Upper lobe of left lung (tissue), 6 donors: ENCODE results near the gene C3orf22. TPM values are rescaled to one million over a fixed set of nuclear protein-coding genes. Genes with fewer than 3 reads are reported as not detected.

Source experiments
- ATAC-seq, 2 donors: fragments of 200-7000 bp; cut with Tn5 transposase; one replicate each; pipeline ENCODE4 v1.9.1; 2022; ENCODE audit warnings: mild to moderate bottlenecking in 2 of 2, moderate library complexity in 2 of 2; ENCODE audit not compliant: low FRiP score in 2 of 2
- DNase-seq, 2 donors: peaks; one replicate each; pipeline ENCODE4 v3.0.0-alpha.2; 2019 to 2020
- H3K27ac ChIP-seq, 4 donors: fragments of 200-600 bp; sonication (generic); one replicate each; pipeline ENCODE4 v1.5.1; 2016 to 2019
- H3K27me3 ChIP-seq, 4 donors: fragments of 200-600 bp; sonication (generic); one replicate each; pipeline ENCODE4 v1.5.1; 2017 to 2019
- H3K36me3 ChIP-seq, 4 donors: fragments of 200-600 bp; sonication (generic); one replicate each; pipeline ENCODE4 v1.5.1; 2016 to 2019
- H3K4me1 ChIP-seq, 4 donors: fragments of 200-600 bp; sonication (generic); one replicate each; pipeline ENCODE4 v1.5.1; 2018 to 2019
- H3K4me3 ChIP-seq, 4 donors: fragments of 200-600 bp; sonication (generic); one replicate each; pipeline ENCODE4 v1.5.1; 2017 to 2019; ENCODE audit warnings: mild to moderate bottlenecking in 2 of 4, moderate library complexity in 1 of 4
- H3K9me3 ChIP-seq, 4 donors: fragments of 200-600 bp; sonication (generic); one replicate each; pipeline ENCODE4 v1.5.1; 2018 to 2019
- CTCF ChIP-seq, 6 experiments: fragments of 450-650 bp in 4 of 6; fragments of 200-600 bp in 2 of 6; sonication (generic) in 2 of 6; IDR thresholded peaks; one replicate each; pipeline ENCODE4 v1.5.1; 2016 to 2019; ENCODE audit warnings: antibody characterized with exemption in 6 of 6
- EP300 ChIP-seq, 4 donors: sonication (generic); formaldehyde crosslinking; IDR thresholded peaks; one replicate each; pipeline ENCODE4 v1.5.1; 2017; ENCODE audit warnings: antibody characterized with exemption in 4 of 4, control low read depth in 2 of 4
- POLR2A ChIP-seq, 4 donors: fragments of 450-650 bp; IDR thresholded peaks; one replicate each; pipeline ENCODE4 v1.5.1; 2016 to 2017; ENCODE audit warnings: antibody characterized with exemption in 4 of 4, mild to moderate bottlenecking in 2 of 4
- POLR2AphosphoS5 ChIP-seq, 2 donors: sonication (generic); formaldehyde crosslinking; IDR thresholded peaks; one replicate each; pipeline ENCODE4 v1.5.1; 2017; ENCODE audit warnings: antibody characterized with exemption in 2 of 2
- WGBS, 2 donors: methylation state at CpG; one replicate each; pipeline ENCODE4 v1.1.5; 2017 to 2018; 5-methylcytosine and 5-hydroxymethylcytosine counted together
- total RNA-seq, 6 donors: library from RNA; depleted of rRNA in 4 of 6; stranded (reverse); fragments of >200 nt in 4 of 6; gene quantifications; one replicate each; pipeline versions ENCODE4 v1.1.0 to v1.2.1, GENCODE V29; 2016 to 2021
- donor health status: DM: no; HTN: no; CAD: no; lungs with moderate emphysema.
- donor health status: DM: no; HTN: yes; CAD: no; lungs with severe emphysema.

C3orf22 gene
- total RNA-seq, 6 donors from 2014 or later, result not detected

- no peaks in the 10 kb centered on the region for H3K36me3 ChIP-seq
- 92 to 93% methylated on average over 2 of the region's 2 CpGs for WGBS, 2 donors
- peak in 1 of 2 donors; percentile 20 for DNase-seq
- no peaks in the 10 kb centered on the region for H3K9me3 ChIP-seq
- H3K27ac ChIP-seq, result no peak overlapping the region
- peaks cover 0 to 13% (median 3%) of the 10 kb centered on the region in 4 donors for H3K27me3 ChIP-seq
- no peak overlapping the region for H3K4me3 ChIP-seq
- H3K4me1 ChIP-seq, result peaks cover 0 to 20% (median 8%) of the 10 kb centered on the region in 4 donors
- no peak for ATAC-seq
- no peak for TF ChIP-seq EP300 (IDR thresholded peaks at IDR 0.05)
- TF ChIP-seq POLR2AphosphoS5 (IDR thresholded peaks at IDR 0.05), result no peak
- TF ChIP-seq POLR2A (IDR thresholded peaks at IDR 0.05), result no peak
- no peak for TF ChIP-seq CTCF (IDR thresholded peaks at IDR 0.05)
These were observed 15.2 kb downstream of the C3orf22 start for GRCh38 chr3:126543457-126544061.

GRCh38 chr3:126542340-126543241 is 16.1 kb downstream of the C3orf22 start:
- no peak overlapping the region for H3K27ac ChIP-seq
- no peaks in the 10 kb centered on the region for H3K9me3 ChIP-seq
- DNase-seq (peak; percentile 15 to 78), ATAC-seq (no peak)
- no peaks in the 10 kb centered on the region for H3K36me3 ChIP-seq
- peaks cover 0 to 20% (median 8%) of the 10 kb centered on the region in 4 donors for H3K4me1 ChIP-seq
- H3K27me3 ChIP-seq, result peaks cover 0 to 13% (median 3%) of the 10 kb centered on the region in 4 donors
- 82 to 83% methylated on average over 22 to 52 of the region's 57 CpGs for WGBS, 2 donors
- no peak overlapping the region for H3K4me3 ChIP-seq
- TF ChIP-seq POLR2A (IDR thresholded peaks at IDR 0.05), result no peak
- no peak for TF ChIP-seq POLR2AphosphoS5 (IDR thresholded peaks at IDR 0.05)
- no peak for TF ChIP-seq EP300 (IDR thresholded peaks at IDR 0.05)
- no peak for TF ChIP-seq CTCF (IDR thresholded peaks at IDR 0.05)

- Histone ChIP-seq H3K27me3 (peaks cover 0 to 13% (median 3%) of the 10 kb centered on the region in 4 donors), H3K4me1 (peaks cover 0 to 20% (median 8%) of the 10 kb centered on the region in 4 donors), H3K27ac (no peak overlapping the region), H3K36me3 (no peaks in the 10 kb centered on the region), H3K4me3 (no peak overlapping the region), H3K9me3 (no peaks in the 10 kb centered on the region)
- DNase-seq (peak; percentile 18 to 82), ATAC-seq (no peak)
- WGBS, 2 donors, result 67 to 75% methylated on average over 49 to 95 of the region's 101 CpGs
- no peak for TF ChIP-seq POLR2AphosphoS5 (IDR thresholded peaks at IDR 0.05)
- TF ChIP-seq POLR2A (IDR thresholded peaks at IDR 0.05), result no peak
- no peak for TF ChIP-seq EP300 (IDR thresholded peaks at IDR 0.05)
- TF ChIP-seq CTCF (IDR thresholded peaks at IDR 0.05), result no peak
These were observed 16.9 kb downstream of the C3orf22 start for GRCh38 chr3:126541628-126542339.

- Histone ChIP-seq H3K27me3 (peaks cover 0 to 13% (median 3%) of the 10 kb centered on the region in 4 donors), H3K36me3 (no peaks in the 10 kb centered on the region), H3K9me3 (no peaks in the 10 kb centered on the region), H3K4me3 (no peak overlapping the region), H3K4me1 (peaks cover 0 to 20% (median 8%) of the 10 kb centered on the region in 4 donors), H3K27ac (peak overlapping the region in 1 of 4 donors; percentile 35)
- 63 to 70% methylated on average over 24 of the region's 24 CpGs for WGBS, 2 donors
- TF ChIP-seq EP300 (IDR thresholded peaks at IDR 0.05) (no peak), POLR2AphosphoS5 (IDR thresholded peaks at IDR 0.05) (no peak), POLR2A (IDR thresholded peaks at IDR 0.05) (no peak), CTCF (IDR thresholded peaks at IDR 0.05) (no peak)
- ATAC-seq (no peak), DNase-seq (peak; percentile 10 to 19)
These were observed 17.6 kb downstream of the C3orf22 start for GRCh38 chr3:126540951-126541627.
